K562 (cell line): Measurements from ENCODE around the gene NRROS. TPM values are rescaled to one million over a fixed set of nuclear protein-coding genes. Genes with fewer than 3 reads are reported as not detected.
A peak's percentile ranks its signal among the peaks of the same experiment; 100 is the strongest.

ENCODE experiments used
- ATAC-seq: fragments of 200-7000 bp; cut with Tn5 transposase; 3 replicates; pipeline ENCODE4 v1.9.1; 2020; ENCODE audit warnings: moderate library complexity
- BruUV-seq: library from RNA; stranded (reverse); fragments of 400-500 nt; replicated peaks from 2 replicates; lab custom pipeline; 2021; lab: Mats Ljungman, UMichigan
- CTCF ChIA-PET: fragments of 300-600 bp; formaldehyde crosslinking; extraction: SDS; loops from one replicate; lab custom pipeline; 2021; ENCODE audit warnings: low intra/inter-chr PET ratio; lab: Yijun Ruan, JAX
- POLR2A ChIA-PET: fragments of 300-600, 350-650 bp; sonication (Branson Sonifier 250); formaldehyde crosslinking; extraction: SDS; loops from one replicate; lab custom pipeline; 2021; ENCODE audit warnings: antibody characterized with exemption, inconsistent platforms; lab: Yijun Ruan, JAX
- DNase-seq, 4 experiments: peaks; one replicate each; pipeline versions ENCODE4 v3.0.0 to v3.0.0-alpha.2; 2011 to 2018; ENCODE audit warnings: low spot score in 3 of 4, mixed read lengths in 3 of 4; ENCODE audit errors: extremely low read depth in 1 of 4
- FAIRE-seq: peaks from 2 replicates; lab custom pipeline; 2011; peaks lifted over from hg19 to GRCh38; lab: Jason Lieb, UNC
- H2AFZ ChIP-seq: 2 replicates; pipeline ENCODE4 v1.6.0; 2011; ENCODE audit warnings: low read depth, low read length, control low read depth, inconsistent platforms
- H3K27ac ChIP-seq: fragments of 200-600 bp; 3 replicates; pipeline ENCODE4 v1.8.0; 2011; ENCODE audit warnings: low read depth, mild to moderate bottlenecking, control low read depth, inconsistent platforms, low read length, moderate library complexity, mixed read lengths; ENCODE audit errors: extremely low read depth
- H3K27me3 ChIP-seq, 2 experiments: fragments of 300-600 bp in 1 of 2; 2 replicates in 1 of 2; 3 replicates in 1 of 2; pipeline versions ENCODE4 v1.6.0 to v1.8.0; 2011; ENCODE audit warnings: inconsistent platforms in 2 of 2, low read length in 2 of 2, mild to moderate bottlenecking in 1 of 2, mixed read lengths in 1 of 2, moderate library complexity in 1 of 2; ENCODE audit not compliant: control insufficient read depth in 2 of 2, insufficient read depth in 2 of 2
- H3K36me3 ChIP-seq: fragments of 300-600 bp; 3 replicates; pipeline ENCODE4 v1.8.0; 2011; ENCODE audit warnings: mild to moderate bottlenecking, low read length, inconsistent platforms; ENCODE audit not compliant: control insufficient read depth, insufficient read depth
- H3K4me1 ChIP-seq, 2 experiments: fragments of 200-600 bp in 1 of 2; replicated peaks in 1 of 2; 2 replicates in 1 of 2; 3 replicates in 1 of 2; pipeline versions ENCODE4 v1.5.1 to v1.8.0; 2011; ENCODE audit warnings: inconsistent platforms in 2 of 2, low read length in 2 of 2, mild to moderate bottlenecking in 1 of 2, mixed read lengths in 1 of 2, moderate library complexity in 1 of 2; ENCODE audit not compliant: control insufficient read depth in 2 of 2, insufficient read depth in 2 of 2
- H3K4me2 ChIP-seq: 2 replicates; pipeline ENCODE4 v1.6.1; 2011; ENCODE audit warnings: low read length, control low read depth, inconsistent platforms, mixed read lengths; ENCODE audit not compliant: insufficient read depth
- H3K4me3 ChIP-seq: fragments of 200-600 bp; sonication (generic), shearing (Covaris generic); 2 replicates; pipeline ENCODE4 v1.5.1; 2016; ENCODE audit warnings: control low read depth, inconsistent platforms
- H3K79me2 ChIP-seq: fragments of 200-600 bp; 3 replicates; pipeline ENCODE4 v1.8.0; 2011; ENCODE audit warnings: low read length, inconsistent platforms; ENCODE audit not compliant: control insufficient read depth, insufficient read depth
- H3K9ac ChIP-seq, 2 experiments: 2 replicates each; pipeline versions ENCODE4 v1.6.0 to v1.6.1; 2011; ENCODE audit warnings: low read depth in 2 of 2, low read length in 2 of 2, control low read depth in 1 of 2, inconsistent platforms in 1 of 2, mild to moderate bottlenecking in 1 of 2, mixed read lengths in 1 of 2; ENCODE audit not compliant: insufficient read depth in 1 of 2
- H3K9me1 ChIP-seq: one replicate; pipeline ENCODE4 v1.6.0; 2011; ENCODE audit warnings: inconsistent platforms, mild to moderate bottlenecking, low read length, moderate library complexity; ENCODE audit not compliant: control insufficient read depth, insufficient read depth
- H3K9me3 ChIP-seq: replicated peaks from 2 replicates; pipeline ENCODE4 v1.5.1; 2011; ENCODE audit warnings: low read depth, low read length, inconsistent platforms; ENCODE audit not compliant: control insufficient read depth, insufficient read depth
- H4K20me1 ChIP-seq: replicated peaks from 2 replicates; pipeline ENCODE4 v1.6.1; 2011; ENCODE audit warnings: low read length, inconsistent platforms, mixed read lengths; ENCODE audit not compliant: control insufficient read depth, insufficient read depth
- ATF7 ChIP-seq: fragments of 450-650 bp; IDR thresholded peaks from 2 replicates; pipeline ENCODE4 v1.7.1; 2014; ENCODE audit warnings: mild to moderate bottlenecking, moderate library complexity
- MITF ChIP-seq: IDR thresholded peaks from 2 replicates; pipeline ENCODE4 v1.6.1; 2014; ENCODE audit warnings: antibody characterized with exemption
- RBM17 ChIP-seq: fragments of 200-400 bp; formaldehyde crosslinking; IDR thresholded peaks from 2 replicates; pipeline ENCODE4 v1.6.1; 2017; ENCODE audit warnings: low read depth, mild to moderate bottlenecking, low read length, borderline replicate concordance
- ZNF24 ChIP-seq: fragments of 450-650 bp; IDR thresholded peaks from 2 replicates; pipeline ENCODE4 v1.6.1; 2016
- ZNF324 ChIP-seq: fragments of 250-450 bp; sonication (Bioruptor Pico); IDR thresholded peaks from 2 replicates; pipeline ENCODE4 v1.4.0; 2020; ENCODE audit warnings: mild to moderate bottlenecking
- WGBS: fragments of 100-300 bp; shearing (Covaris generic); methylation state at CpG from one replicate; pipeline ENCODE4 v1.1.6; 2016; ENCODE audit warnings: low coverage, mixed read lengths; ENCODE audit not compliant: insufficient coverage; ENCODE audit errors: missing lambda C conversion rate; 5-methylcytosine and 5-hydroxymethylcytosine counted together
- in situ Hi-C: fragments of 300-500 bp; cut with MboI; formaldehyde crosslinking; loops from 4 replicates; pipeline ENCODE4 v1.15.0; 2018; ENCODE audit warnings: inconsistent platforms, mixed read lengths
- intact Hi-C: fragments of 100-400 bp; cut with micrococcal nuclease; formaldehyde crosslinking; loops from 2 replicates; pipeline ENCODE4 v1.14.2; 2022
- polyA plus RNA-seq, 8 experiments: library from polyadenylated mRNA; depleted of rRNA in 4 of 8; stranded (reverse) in 5 of 8; unstranded in 3 of 8; fragments of >200 nt; fragmentation: Nextera tagmentation in 2 of 8; fragmentation: Illumina TruSeq in 1 of 8; extraction: Ambion mirVana in 2 of 8; extraction: Trizol in 1 of 8; gene quantifications; 2 replicates each; pipeline versions ENCODE4 v1.2.1 to v1.2.3, GENCODE V29; 2011 to 2014; ENCODE audit warnings: inconsistent platforms in 1 of 8, missing spikeins in 1 of 8
- total RNA-seq, 7 experiments: library from RNA; depleted of rRNA in 6 of 7; stranded (reverse); fragments of >200 nt in 6 of 7; fragmentation: Illumina TruSeq in 2 of 7; extraction: Trizol in 2 of 7; gene quantifications; 2 replicates each; pipeline versions ENCODE4 v1.2.1 to v1.2.3, GENCODE V29; 2011 to 2021; ENCODE audit warnings: low replicate concordance in 1 of 7
- TF ChIP-seq, protein P1 (sequence below): fragments of 450-650 bp; IDR thresholded peaks from 2 replicates; pipeline ENCODE4 v1.6.1; 2018; ENCODE audit not compliant: partially characterized antibody
- TF ChIP-seq, protein P2 (sequence below): sonication (generic); formaldehyde crosslinking; IDR thresholded peaks from 2 replicates; pipeline ENCODE4 v1.8.1; 2023; ENCODE audit warnings: mild to moderate bottlenecking, missing genetic modification reagents

Gene NRROS
- total and polyA plus RNA-seq, 9 of the 15 experiments (the other 6 are each of a cell fraction or from before 2014, with no cell fraction given) = 0.34 to 13.8 (median 3.8) TPM

- H3K4me1 ChIP-seq = peaks cover 30 to 46% of the 10 kb centered on the region in 2 experiments
- 73% methylated on average over 7 of the region's 7 CpGs for WGBS
- intact Hi-C loops = no loop called here
Measured at GRCh38 chr3:196634829-196635228, 4.7 kb upstream of the NRROS start.

More at GRCh38 chr3:196634829-196635228, 4.7 kb upstream of the NRROS start:
- TF ChIP-seq, protein P1, sequence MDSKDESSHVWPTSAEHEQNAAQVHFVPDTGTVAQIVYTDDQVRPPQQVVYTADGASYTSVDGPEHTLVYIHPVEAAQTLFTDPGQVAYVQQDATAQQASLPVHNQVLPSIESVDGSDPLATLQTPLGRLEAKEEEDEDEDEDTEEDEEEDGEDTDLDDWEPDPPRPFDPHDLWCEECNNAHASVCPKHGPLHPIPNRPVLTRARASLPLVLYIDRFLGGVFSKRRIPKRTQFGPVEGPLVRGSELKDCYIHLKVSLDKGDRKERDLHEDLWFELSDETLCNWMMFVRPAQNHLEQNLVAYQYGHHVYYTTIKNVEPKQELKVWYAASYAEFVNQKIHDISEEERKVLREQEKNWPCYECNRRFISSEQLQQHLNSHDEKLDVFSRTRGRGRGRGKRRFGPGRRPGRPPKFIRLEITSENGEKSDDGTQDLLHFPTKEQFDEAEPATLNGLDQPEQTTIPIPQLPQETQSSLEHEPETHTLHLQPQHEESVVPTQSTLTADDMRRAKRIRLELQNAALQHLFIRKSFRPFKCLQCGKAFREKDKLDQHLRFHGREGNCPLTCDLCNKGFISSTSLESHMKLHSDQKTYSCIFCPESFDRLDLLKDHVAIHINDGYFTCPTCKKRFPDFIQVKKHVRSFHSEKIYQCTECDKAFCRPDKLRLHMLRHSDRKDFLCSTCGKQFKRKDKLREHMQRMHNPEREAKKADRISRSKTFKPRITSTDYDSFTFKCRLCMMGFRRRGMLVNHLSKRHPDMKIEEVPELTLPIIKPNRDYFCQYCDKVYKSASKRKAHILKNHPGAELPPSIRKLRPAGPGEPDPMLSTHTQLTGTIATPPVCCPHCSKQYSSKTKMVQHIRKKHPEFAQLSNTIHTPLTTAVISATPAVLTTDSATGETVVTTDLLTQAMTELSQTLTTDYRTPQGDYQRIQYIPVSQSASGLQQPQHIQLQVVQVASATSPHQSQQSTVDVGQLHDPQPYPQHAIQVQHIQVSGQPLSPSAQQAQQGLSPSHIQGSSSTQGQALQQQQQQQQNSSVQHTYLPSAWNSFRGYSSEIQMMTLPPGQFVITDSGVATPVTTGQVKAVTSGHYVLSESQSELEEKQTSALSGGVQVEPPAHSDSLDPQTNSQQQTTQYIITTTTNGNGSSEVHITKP = no peak
- TF ChIP-seq RBM17 (no peak), ZNF24 (no peak), ZNF324 (no peak), ATF7 (no peak), MITF (no peak)
- TF ChIP-seq, protein P2, sequence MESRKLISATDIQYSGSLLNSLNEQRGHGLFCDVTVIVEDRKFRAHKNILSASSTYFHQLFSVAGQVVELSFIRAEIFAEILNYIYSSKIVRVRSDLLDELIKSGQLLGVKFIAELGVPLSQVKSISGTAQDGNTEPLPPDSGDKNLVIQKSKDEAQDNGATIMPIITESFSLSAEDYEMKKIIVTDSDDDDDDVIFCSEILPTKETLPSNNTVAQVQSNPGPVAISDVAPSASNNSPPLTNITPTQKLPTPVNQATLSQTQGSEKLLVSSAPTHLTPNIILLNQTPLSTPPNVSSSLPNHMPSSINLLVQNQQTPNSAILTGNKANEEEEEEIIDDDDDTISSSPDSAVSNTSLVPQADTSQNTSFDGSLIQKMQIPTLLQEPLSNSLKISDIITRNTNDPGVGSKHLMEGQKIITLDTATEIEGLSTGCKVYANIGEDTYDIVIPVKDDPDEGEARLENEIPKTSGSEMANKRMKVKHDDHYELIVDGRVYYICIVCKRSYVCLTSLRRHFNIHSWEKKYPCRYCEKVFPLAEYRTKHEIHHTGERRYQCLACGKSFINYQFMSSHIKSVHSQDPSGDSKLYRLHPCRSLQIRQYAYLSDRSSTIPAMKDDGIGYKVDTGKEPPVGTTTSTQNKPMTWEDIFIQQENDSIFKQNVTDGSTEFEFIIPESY (CRISPR knock-in tag) = peak; percentile 93
- no peak for ATAC-seq
- H3K36me3 ChIP-seq = no peaks in the 10 kb centered on the region
- H2AFZ ChIP-seq = no peak overlapping the region
- H3K4me3 ChIP-seq = no peak overlapping the region
- no peak overlapping the region for H3K4me2 ChIP-seq
- peak overlapping the region in 1 of 2 experiments; percentile 83; a peak in 2 of 4 replicates for H3K9ac ChIP-seq
- no peaks in the 10 kb centered on the region for H3K9me1 ChIP-seq
- POLR2A ChIA-PET = interaction anchor here (0.9 kb wide), 1 partner anchor 11 kb away, joined by 4 read pairs; no protein-coding TSS in a partner anchor
- no peaks in the 10 kb centered on the region for H3K27me3 ChIP-seq
- peaks cover 21% of the 10 kb centered on the region for H3K79me2 ChIP-seq
- H3K27ac ChIP-seq = no peak overlapping the region
- no peak for DNase-seq
- no peaks in the 10 kb centered on the region for H3K9me3 ChIP-seq
- FAIRE-seq = no peak
- CTCF ChIA-PET = no interaction called here
- no peaks in the 10 kb centered on the region for H4K20me1 ChIP-seq
- no TSS peak for BruUV-seq
- in situ Hi-C loops = no loop called here
